ENCODE results near the gene SGMS2.

SGMS2 gene

GRCh38 chr4:107856901-107857300, 32.2 kb downstream of the SGMS2 start:
- DNase-seq: no peak
- in situ Hi-C loops (cut with HindIII; ENCODE audit: low pct_ligation_motif_present, low pct_unique_long_range_greater_than_20kb, low sequenced_read_pairs): no loop called here

GRCh38 chr4:107857741-107858140, 33.0 kb downstream of the SGMS2 start:
- in situ Hi-C loops (cut with HindIII; ENCODE audit: low pct_ligation_motif_present, low pct_unique_long_range_greater_than_20kb, low sequenced_read_pairs): no loop called here
- no peak for DNase-seq

- in situ Hi-C loops (cut with HindIII; ENCODE audit: low pct_ligation_motif_present, low pct_unique_long_range_greater_than_20kb, low sequenced_read_pairs): no loop called here
- DNase-seq: no peak
Observed at GRCh38 chr4:107858158-107858742, 33.5 kb downstream of the SGMS2 start.

GRCh38 chr4:107862658-107863057, 37.9 kb downstream of the SGMS2 start:
- in situ Hi-C loops (cut with HindIII; ENCODE audit: low pct_ligation_motif_present, low pct_unique_long_range_greater_than_20kb, low sequenced_read_pairs): no loop called here
- peak; percentile 53 for DNase-seq

GRCh38 chr4:107863416-107863815, 38.7 kb downstream of the SGMS2 start:
- DNase-seq: no peak
- in situ Hi-C loops (cut with HindIII; ENCODE audit: low pct_ligation_motif_present, low pct_unique_long_range_greater_than_20kb, low sequenced_read_pairs): no loop called here

- DNase-seq: peak; percentile 5
- in situ Hi-C loops (cut with HindIII; ENCODE audit: low pct_ligation_motif_present, low pct_unique_long_range_greater_than_20kb, low sequenced_read_pairs): no loop called here
Observed at GRCh38 chr4:107863850-107864371, 39.2 kb downstream of the SGMS2 start.

- in situ Hi-C loops (cut with HindIII; ENCODE audit: low pct_ligation_motif_present, low pct_unique_long_range_greater_than_20kb, low sequenced_read_pairs): no loop called here
- DNase-seq: no peak
Observed at GRCh38 chr4:107866726-107867125, 42.0 kb downstream of the SGMS2 start.

- in situ Hi-C loops (cut with HindIII; ENCODE audit: low pct_ligation_motif_present, low pct_unique_long_range_greater_than_20kb, low sequenced_read_pairs): no loop called here
- no peak for DNase-seq
Observed at GRCh38 chr4:107870236-107870635, 45.5 kb downstream of the SGMS2 start.

- DNase-seq: no peak
- in situ Hi-C loops (cut with HindIII; ENCODE audit: low pct_ligation_motif_present, low pct_unique_long_range_greater_than_20kb, low sequenced_read_pairs): no loop called here
Observed at GRCh38 chr4:107870916-107871786, 46.4 kb downstream of the SGMS2 start.

GRCh38 chr4:107874024-107874423, 49.3 kb downstream of the SGMS2 start:
- in situ Hi-C loops (cut with HindIII; ENCODE audit: low pct_ligation_motif_present, low pct_unique_long_range_greater_than_20kb, low sequenced_read_pairs): no loop called here
- no peak for DNase-seq

- no peak for DNase-seq
- in situ Hi-C loops (cut with HindIII; ENCODE audit: low pct_ligation_motif_present, low pct_unique_long_range_greater_than_20kb, low sequenced_read_pairs): no loop called here
Observed at GRCh38 chr4:107876099-107876498, 51.4 kb downstream of the SGMS2 start.

GRCh38 chr4:107877361-107877760, 52.6 kb downstream of the SGMS2 start:
- in situ Hi-C loops (cut with HindIII; ENCODE audit: low pct_ligation_motif_present, low pct_unique_long_range_greater_than_20kb, low sequenced_read_pairs): no loop called here
- DNase-seq: no peak

- no peak for DNase-seq
- in situ Hi-C loops (cut with HindIII; ENCODE audit: low pct_ligation_motif_present, low pct_unique_long_range_greater_than_20kb, low sequenced_read_pairs): no loop called here
Observed at GRCh38 chr4:107885865-107886264, 61.1 kb downstream of the SGMS2 start.

GRCh38 chr4:107888237-107888636, 63.5 kb downstream of the SGMS2 start:
- in situ Hi-C loops (cut with HindIII; ENCODE audit: low pct_ligation_motif_present, low pct_unique_long_range_greater_than_20kb, low sequenced_read_pairs): no loop called here

GRCh38 chr4:107890779-107891178, 66.0 kb downstream of the SGMS2 start:
- DNase-seq: no peak
- in situ Hi-C loops (cut with HindIII; ENCODE audit: low pct_ligation_motif_present, low pct_unique_long_range_greater_than_20kb, low sequenced_read_pairs): no loop called here

More at GRCh38 chr4:107888237-107888636, 63.5 kb downstream of the SGMS2 start:
- peak; percentile 14 for DNase-seq

GRCh38 chr4:107891299-107891698, 66.6 kb downstream of the SGMS2 start:
- no peak for DNase-seq
- in situ Hi-C loops (cut with HindIII; ENCODE audit: low pct_ligation_motif_present, low pct_unique_long_range_greater_than_20kb, low sequenced_read_pairs): no loop called here

GRCh38 chr4:107893171-107894137, 68.7 kb downstream of the SGMS2 start:
- no peak for DNase-seq

GRCh38 chr4:107894138-107894603, 69.4 kb downstream of the SGMS2 start:
- no peak for DNase-seq
- in situ Hi-C loops (cut with HindIII; ENCODE audit: low pct_ligation_motif_present, low pct_unique_long_range_greater_than_20kb, low sequenced_read_pairs): no loop called here

More at GRCh38 chr4:107893171-107894137, 68.7 kb downstream of the SGMS2 start:
- in situ Hi-C loops (cut with HindIII; ENCODE audit: low pct_ligation_motif_present, low pct_unique_long_range_greater_than_20kb, low sequenced_read_pairs): no loop called here
